Right lobe of liver (tissue), 4 donors: ENCODE data around the gene CDT1.

Source experiments
- CTCF ChIP-seq, 4 donors: fragments of 200-600 bp in 3 of 4; fragments of 450-650 bp in 1 of 4; IDR thresholded peaks; one replicate each; pipeline versions ENCODE4 v1.5.1 to v1.8.0; 2016 to 2022; ENCODE audit warnings: antibody characterized with exemption in 4 of 4, mild to moderate bottlenecking in 2 of 4
- POLR2A ChIP-seq: fragments of 450-650 bp; IDR thresholded peaks from one replicate; pipeline ENCODE4 v1.6.1; 2017; ENCODE audit warnings: antibody characterized with exemption, mild to moderate bottlenecking
- donor health status: DM: no; HTN: no; CAD: no.
- donor health status: DM: no; HTN: no; CAD: no.
- donor health status: DM: no; HTN: yes; CAD: no.

DNA sequence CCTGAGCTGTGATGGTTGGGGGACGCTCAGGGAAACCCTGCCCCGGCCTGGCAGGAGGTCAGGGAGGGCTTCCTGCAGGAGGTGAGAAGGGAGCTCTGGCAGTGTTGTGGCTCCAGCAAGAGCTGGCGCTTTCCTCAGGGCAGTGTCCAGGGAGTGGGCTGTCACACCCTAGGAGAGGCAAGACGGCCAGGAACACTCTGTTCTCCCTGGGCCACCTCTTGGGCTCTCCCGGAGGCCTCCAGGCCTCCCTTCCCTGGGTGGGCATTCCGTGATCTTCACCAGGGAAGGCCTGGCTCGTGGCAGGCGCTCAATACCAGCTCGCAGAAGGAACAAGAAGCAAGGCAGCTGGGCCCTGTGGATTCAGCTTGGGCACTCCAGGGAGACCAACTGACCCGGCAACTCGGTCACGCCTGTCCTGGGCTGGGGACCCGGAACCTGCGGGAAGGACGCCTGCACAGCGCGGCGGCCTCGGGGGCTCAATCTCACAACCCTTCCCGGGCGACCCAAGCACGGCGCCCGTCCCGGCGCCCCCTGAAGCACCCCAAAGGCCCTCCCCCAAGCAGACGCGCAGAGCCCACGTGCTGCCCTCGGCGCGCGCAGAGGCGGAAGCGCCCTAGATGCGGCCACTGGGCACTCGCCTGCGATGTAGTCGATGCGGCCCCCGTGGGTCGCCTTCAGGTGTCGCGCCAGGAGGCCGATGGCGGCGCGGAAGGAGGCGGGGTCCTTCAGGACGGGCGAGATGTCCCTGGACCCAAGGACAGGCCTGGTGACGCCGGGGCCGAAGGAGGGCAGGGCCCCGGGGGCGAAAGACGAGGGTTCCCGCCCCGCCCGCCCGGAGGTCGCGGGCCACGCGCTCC, 7.6 kb downstream of the CDT1 start:
- no peak for TF ChIP-seq CTCF (IDR thresholded peaks at IDR 0.05)
- TF ChIP-seq POLR2A, result no peak
